Parathyroid adenoma (tissue), 2 donors: ENCODE data around the gene NKIRAS2.

Source experiments
- H2AFZ ChIP-seq: fragments of 300-600 bp; sonication (generic); one replicate; pipeline ENCODE4 v1.7.0; 2017; ENCODE audit warnings: antibody characterized with exemption, mild to moderate bottlenecking
- H3K27ac ChIP-seq: fragments of 300-600 bp; sonication (generic); one replicate; pipeline ENCODE4 v1.7.0; 2017
- H3K27me3 ChIP-seq: fragments of 300-600 bp; sonication (generic); one replicate; pipeline ENCODE4 v1.7.0; 2017; ENCODE audit warnings: low read length; ENCODE audit not compliant: control insufficient read depth, insufficient read depth
- H3K36me3 ChIP-seq: fragments of 300-600 bp; sonication (generic); one replicate; pipeline ENCODE4 v1.7.0; 2017; ENCODE audit warnings: low read length; ENCODE audit not compliant: control insufficient read depth, insufficient read depth
- H3K4me1 ChIP-seq: fragments of 300-600 bp; sonication (generic); one replicate; pipeline ENCODE4 v1.7.0; 2017; ENCODE audit warnings: control low read depth
- H3K4me2 ChIP-seq: fragments of 300-600 bp; sonication (generic); one replicate; pipeline ENCODE4 v1.7.0; 2017; ENCODE audit warnings: low read length
- H3K4me3 ChIP-seq: fragments of 300-600 bp; sonication (generic); one replicate; pipeline ENCODE4 v1.7.0; 2017; ENCODE audit warnings: low read depth, low read length
- H3K79me2 ChIP-seq: fragments of 300-600 bp; sonication (generic); one replicate; pipeline ENCODE4 v1.7.0; 2017; ENCODE audit warnings: control low read depth
- H3K9ac ChIP-seq: fragments of 300-600 bp; sonication (generic); one replicate; pipeline ENCODE4 v1.7.0; 2017; ENCODE audit warnings: mild to moderate bottlenecking
- H3K9me3 ChIP-seq: fragments of 300-600 bp; sonication (generic); one replicate; pipeline ENCODE4 v1.7.0; 2017; ENCODE audit warnings: low read length; ENCODE audit not compliant: control insufficient read depth
- TF ChIP-seq, protein P1 (sequence below): fragments of 300-600 bp; sonication (generic); IDR thresholded peaks from one replicate; pipeline ENCODE4 v1.7.0; 2017; ENCODE audit warnings: antibody characterized with exemption, mild to moderate bottlenecking
- donor health status: primary hyperparathyroidism.

The NKIRAS2 gene

DNA sequence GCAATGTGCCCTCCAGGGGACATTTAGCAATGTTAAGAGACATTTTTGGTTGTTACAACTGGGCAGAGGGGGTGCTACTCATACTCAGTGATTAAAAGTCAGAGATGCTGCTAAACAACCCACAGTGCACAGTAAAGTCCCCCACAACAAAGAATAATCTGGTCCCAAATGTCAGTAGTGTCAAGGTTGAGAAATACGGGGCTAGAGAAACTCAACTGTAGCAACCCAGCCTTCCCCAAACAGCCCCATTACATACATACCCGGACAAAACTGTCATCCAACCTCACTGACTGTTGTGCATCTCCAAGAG lies 23.1 kb upstream of the NKIRAS2 start:
- no peak overlapping the region for H2AFZ ChIP-seq
- H3K4me3 ChIP-seq = no peak overlapping the region
- TF ChIP-seq, protein P1, sequence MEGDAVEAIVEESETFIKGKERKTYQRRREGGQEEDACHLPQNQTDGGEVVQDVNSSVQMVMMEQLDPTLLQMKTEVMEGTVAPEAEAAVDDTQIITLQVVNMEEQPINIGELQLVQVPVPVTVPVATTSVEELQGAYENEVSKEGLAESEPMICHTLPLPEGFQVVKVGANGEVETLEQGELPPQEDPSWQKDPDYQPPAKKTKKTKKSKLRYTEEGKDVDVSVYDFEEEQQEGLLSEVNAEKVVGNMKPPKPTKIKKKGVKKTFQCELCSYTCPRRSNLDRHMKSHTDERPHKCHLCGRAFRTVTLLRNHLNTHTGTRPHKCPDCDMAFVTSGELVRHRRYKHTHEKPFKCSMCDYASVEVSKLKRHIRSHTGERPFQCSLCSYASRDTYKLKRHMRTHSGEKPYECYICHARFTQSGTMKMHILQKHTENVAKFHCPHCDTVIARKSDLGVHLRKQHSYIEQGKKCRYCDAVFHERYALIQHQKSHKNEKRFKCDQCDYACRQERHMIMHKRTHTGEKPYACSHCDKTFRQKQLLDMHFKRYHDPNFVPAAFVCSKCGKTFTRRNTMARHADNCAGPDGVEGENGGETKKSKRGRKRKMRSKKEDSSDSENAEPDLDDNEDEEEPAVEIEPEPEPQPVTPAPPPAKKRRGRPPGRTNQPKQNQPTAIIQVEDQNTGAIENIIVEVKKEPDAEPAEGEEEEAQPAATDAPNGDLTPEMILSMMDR = no peak
- no peaks in the 10 kb centered on the region for H3K4me1 ChIP-seq
- H3K9ac ChIP-seq = no peak overlapping the region
- no peak overlapping the region for H3K4me2 ChIP-seq
- no peaks in the 10 kb centered on the region for H3K36me3 ChIP-seq
- no peak overlapping the region for H3K27ac ChIP-seq
- H3K79me2 ChIP-seq = peaks cover 7% of the 10 kb centered on the region
- H3K9me3 ChIP-seq = no peaks in the 10 kb centered on the region
- no peaks in the 10 kb centered on the region for H3K27me3 ChIP-seq

DNA sequence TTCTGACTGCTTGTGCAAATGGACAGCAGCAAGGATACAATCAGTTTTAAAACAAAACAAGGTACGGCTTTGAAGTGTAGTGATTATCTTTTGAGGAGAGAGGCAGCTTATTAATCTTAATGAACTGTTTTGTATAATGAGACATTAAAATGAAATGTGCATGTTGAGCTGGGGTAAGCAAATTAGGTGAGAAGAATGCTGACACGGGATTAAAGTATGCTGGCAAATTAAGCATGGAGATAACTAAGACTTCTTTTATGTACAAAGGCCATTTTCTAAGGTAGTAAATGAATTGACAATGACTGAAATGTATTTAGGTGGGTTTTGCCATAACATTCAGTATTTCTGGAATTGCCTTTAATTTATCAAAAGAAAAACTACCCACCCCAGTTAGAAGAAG lies 21.4 kb upstream of the NKIRAS2 start:
- H3K9ac ChIP-seq = no peak overlapping the region
- H3K27me3 ChIP-seq = no peaks in the 10 kb centered on the region
- TF ChIP-seq, protein P1 = no peak
- H3K9me3 ChIP-seq = no peaks in the 10 kb centered on the region
- H3K79me2 ChIP-seq = peaks cover 19% of the 10 kb centered on the region
- no peaks in the 10 kb centered on the region for H3K36me3 ChIP-seq
- H3K4me1 ChIP-seq = no peaks in the 10 kb centered on the region
- no peak overlapping the region for H3K4me2 ChIP-seq
- H3K27ac ChIP-seq = no peak overlapping the region
- H2AFZ ChIP-seq = no peak overlapping the region
- no peak overlapping the region for H3K4me3 ChIP-seq

DNA sequence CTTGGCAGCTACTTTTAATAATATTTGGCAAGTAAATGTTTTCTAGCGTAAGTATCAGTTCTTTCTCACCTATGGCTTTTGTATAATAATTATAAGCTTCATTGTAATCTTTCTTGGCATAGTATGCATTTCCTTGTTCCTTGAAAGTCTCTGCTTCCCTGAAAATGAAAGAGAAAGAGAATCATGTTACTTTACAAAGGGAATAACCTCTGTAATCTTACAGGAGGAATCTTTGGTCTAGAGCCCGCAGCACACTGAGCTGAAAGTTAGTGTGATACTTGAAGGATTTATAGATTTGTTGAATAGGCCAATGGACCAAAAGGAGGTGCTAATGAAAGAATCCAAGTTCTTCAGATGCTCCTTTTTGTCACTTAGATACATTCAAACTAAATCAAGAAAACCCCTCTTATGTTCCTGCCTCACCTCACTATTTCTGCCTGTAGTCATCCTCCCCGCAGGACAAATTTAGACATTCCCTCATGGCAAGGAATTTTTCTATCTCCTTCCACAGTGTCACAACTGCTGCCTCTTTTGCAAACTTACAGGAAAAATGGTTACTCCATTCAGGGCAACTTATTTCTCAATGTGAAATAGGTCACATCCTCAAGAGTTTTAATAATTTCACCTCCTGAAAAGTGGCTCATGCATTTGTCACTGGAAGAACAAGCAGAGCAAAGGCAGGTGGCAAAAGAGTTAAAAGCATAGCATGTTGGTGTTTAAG lies 19.3 kb upstream of the NKIRAS2 start:
- TF ChIP-seq, protein P1 = no peak
- Histone ChIP-seq H3K9me3 (no peaks in the 10 kb centered on the region), H3K4me2 (no peak overlapping the region), H3K4me3 (no peak overlapping the region), H3K9ac (no peak overlapping the region), H3K4me1 (no peaks in the 10 kb centered on the region), H2AFZ (no peak overlapping the region), H3K79me2 (peaks cover 32% of the 10 kb centered on the region), H3K36me3 (no peaks in the 10 kb centered on the region), H3K27ac (peak overlapping the region; percentile 29), H3K27me3 (no peaks in the 10 kb centered on the region)

DNA sequence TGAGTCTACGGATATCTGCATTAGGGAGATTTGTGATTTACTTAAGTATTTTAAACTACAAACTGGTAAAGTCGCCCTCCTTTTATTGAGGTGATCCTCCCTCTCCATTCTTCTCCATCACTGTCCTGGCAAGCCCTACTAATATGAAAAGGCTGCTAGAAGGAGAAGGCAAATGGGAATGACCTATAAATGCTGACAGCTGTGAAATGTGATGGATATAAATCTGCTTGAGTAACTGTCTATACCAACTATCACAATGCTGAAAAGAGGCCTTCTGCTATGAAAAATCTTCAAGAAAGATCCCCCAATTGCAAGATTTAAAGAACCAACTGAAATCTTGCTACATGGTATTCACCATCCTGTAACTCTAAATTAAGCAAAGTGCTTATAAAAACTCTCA lies 18.2 kb upstream of the NKIRAS2 start:
- Histone ChIP-seq H3K9me3 (no peaks in the 10 kb centered on the region), H3K36me3 (no peaks in the 10 kb centered on the region), H3K4me1 (no peaks in the 10 kb centered on the region), H3K9ac (no peak overlapping the region), H3K27me3 (no peaks in the 10 kb centered on the region), H2AFZ (no peak overlapping the region), H3K79me2 (peaks cover 34% of the 10 kb centered on the region), H3K4me2 (no peak overlapping the region), H3K27ac (no peak overlapping the region), H3K4me3 (no peak overlapping the region)
- TF ChIP-seq, protein P1 = no peak

DNA sequence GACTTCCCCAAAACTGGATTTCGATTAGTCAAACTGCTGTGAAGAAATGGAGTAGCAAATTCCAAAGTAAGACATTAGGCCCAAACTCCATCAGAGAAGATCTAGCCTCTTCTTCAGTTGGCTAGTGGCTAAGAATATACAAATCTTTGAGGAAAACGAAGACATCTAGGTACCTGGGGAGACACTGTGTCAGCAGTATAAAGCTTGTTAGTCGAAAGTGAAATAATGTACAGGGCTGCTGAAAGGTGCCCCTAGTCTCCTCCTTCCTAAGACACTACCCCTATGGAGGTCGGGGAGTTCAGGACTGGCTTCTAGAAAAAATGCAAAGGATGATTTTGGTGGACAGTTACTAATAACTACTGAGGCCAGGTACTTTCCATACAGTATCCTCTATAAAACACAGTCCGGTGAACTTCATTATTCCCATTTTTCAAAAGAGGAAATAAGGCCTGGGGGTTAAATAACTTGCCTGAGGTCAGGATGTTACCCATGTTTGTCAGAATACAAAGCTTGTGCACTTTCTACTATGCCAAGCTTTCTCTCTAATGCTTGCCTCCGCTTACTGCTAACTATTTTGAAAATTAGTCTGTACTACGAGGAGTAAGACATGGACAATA lies 17.6 kb upstream of the NKIRAS2 start:
- H3K27ac ChIP-seq = no peak overlapping the region

More for the DNA sequence above, 17.6 kb upstream of the NKIRAS2 start:
- Histone ChIP-seq H3K36me3 (no peaks in the 10 kb centered on the region), H3K79me2 (peaks cover 40% of the 10 kb centered on the region), H3K9ac (no peak overlapping the region), H3K9me3 (no peaks in the 10 kb centered on the region), H3K4me2 (no peak overlapping the region), H2AFZ (no peak overlapping the region), H3K27me3 (no peaks in the 10 kb centered on the region), H3K4me3 (no peak overlapping the region), H3K4me1 (no peaks in the 10 kb centered on the region)
- TF ChIP-seq, protein P1 = no peak
